ENCODE measurements around the gene PNPLA2. TPM values are rescaled to one million over a fixed set of nuclear protein-coding genes. Genes with fewer than 3 reads are reported as not detected.

Gene PNPLA2
- total and polyA plus RNA-seq, 2 of the 8 experiments (the other 6 are each of a cell fraction or from before 2014, with no cell fraction given): 30.9 to 62.1 TPM

GRCh38 chr11:864898-865297 lies 46.2 kb downstream of the PNPLA2 start:
- Histone ChIP-seq H4K20me1 (replicated peaks in 1 of 2; ENCODE audit: control insufficient read depth in 1 of 2, insufficient read depth in 2 of 2, low read length in 2 of 2) (peaks cover 7 to 41% of the 10 kb centered on the region in 2 experiments), H3K79me1 (ENCODE audit: low read depth, low read length) (no peaks in the 10 kb centered on the region; the same call in 1 of the 2 replicates), H3K4me1 (replicated peaks in 1 of 4; ENCODE audit: control insufficient read depth in 3 of 4, insufficient read depth in 4 of 4, low read length in 3 of 4) (peaks cover 0 to 33% (median 26%) of the 10 kb centered on the region in 4 experiments; a peak in 6 of 7 replicates), H3K23me2 (ENCODE audit: low read depth, low read length) (no peaks in the 10 kb centered on the region), H2BK15ac (ENCODE audit: low read length) (no peak overlapping the region), H3K4me3 (ENCODE audit: extremely low read depth in 1 of 4, insufficient read depth in 2 of 4, low read depth in 3 of 4, low read length in 4 of 4) (no peak overlapping the region), H2AFZ (ENCODE audit: low read length) (no peak overlapping the region), H4K8ac (ENCODE audit: extremely low read depth, insufficient read depth, low read length) (no peak overlapping the region), H4K5ac (ENCODE audit: insufficient read length, low read depth, low read length) (no peak overlapping the region), H4K91ac (replicated peaks; ENCODE audit: insufficient read length, low read length) (no peak overlapping the region), H2BK5ac (ENCODE audit: low read depth, low read length) (no peak overlapping the region), H3K9ac (replicated peaks in 1 of 4; ENCODE audit: extremely low read depth in 1 of 4, low read depth in 3 of 4, low read length in 3 of 4) (no peak overlapping the region), H3K18ac (ENCODE audit: extremely low read depth, low read length) (no peak overlapping the region), H2BK12ac (ENCODE audit: low read depth, low read length) (no peak overlapping the region), H3K9me3 (ENCODE audit: insufficient read depth in 2 of 2, low read depth in 1 of 2, low read length in 1 of 2) (no peaks in the 10 kb centered on the region), H3K27ac (ENCODE audit: low read depth, low read length) (no peak overlapping the region), H3K27me3 (replicated peaks in 1 of 4; ENCODE audit: control insufficient read depth in 3 of 4, extremely low read depth in 1 of 4, insufficient read depth in 3 of 4, low read length in 3 of 4) (no peaks in the 10 kb centered on the region; a peak in 1 of 7 replicates), H3K4ac (replicated peaks; ENCODE audit: insufficient read length, low read depth, low read length) (no peak overlapping the region), H2BK20ac (ENCODE audit: low read length) (no peak overlapping the region), H3K14ac (ENCODE audit: insufficient read length) (no peak overlapping the region), H3K56ac (replicated peaks; ENCODE audit: insufficient read length, low read depth, low read length) (no peak overlapping the region), H2BK120ac (replicated peaks; ENCODE audit: low read depth, low read length) (no peak overlapping the region), H2AK5ac (ENCODE audit: low read depth, low read length) (no peak overlapping the region), H3K79me2 (ENCODE audit: control insufficient read depth in 1 of 2, insufficient read depth in 2 of 2, low read length in 2 of 2) (no peaks in the 10 kb centered on the region), H3K36me3 (ENCODE audit: control insufficient read depth in 2 of 4, insufficient read depth in 4 of 4, low read length in 3 of 4) (peaks cover 0 to 4% (median 0%) of the 10 kb centered on the region in 4 experiments; a peak in 3 of 8 replicates), H3K4me2 (ENCODE audit: insufficient read depth in 1 of 2, low read depth in 2 of 2, low read length in 2 of 2) (no peak overlapping the region), H3K23ac (ENCODE audit: insufficient read length) (no peak overlapping the region)
- POLR2A ChIA-PET (ENCODE audit: partially characterized antibody): interaction anchor here (0.9 to 4.8 kb wide), 9 partner anchors 9 to 625 kb away, joined by 3 to 24 read pairs (median 4); no protein-coding TSS in a partner anchor
- 92% methylated on average over 8 of the region's 11 CpGs; no CpG with 5 or more reads in 1 of the 2 experiments for WGBS, 2 experiments (ENCODE audit: extremely low coverage in 1 of 2, insufficient coverage in 1 of 2, insufficient read length in 1 of 2, insufficient replicate concordance in 2 of 2, low coverage in 1 of 2, low lambda C conversion rate in 2 of 2, missing lambda C conversion rate in 1 of 2)
- FAIRE-seq (no peak), DNase-seq (ENCODE audit: low read depth in 1 of 2, low spot score in 2 of 2) (no peak)
- CTCF ChIA-PET (ENCODE audit: partially characterized antibody): interaction anchor here (1.3 to 6.3 kb wide), 4 partner anchors 8 to 33 kb away, joined by 3 to 35 read pairs (median 4); no protein-coding TSS in a partner anchor
- no peak for TF ChIP-seq SRF (IDR thresholded peaks at IDR 0.05; ENCODE audit: low read depth, low read length)
- TF ChIP-seq TEAD4 (IDR thresholded peaks at IDR 0.05; ENCODE audit: low read depth, low read length): no peak
- no peak for TF ChIP-seq EGR1 (IDR thresholded peaks at IDR 0.05; ENCODE audit: borderline replicate concordance, low read depth, low read length)
- TF ChIP-seq E2F6 (IDR thresholded peaks at IDR 0.05): no peak
- no peak for TF ChIP-seq MAFK (IDR thresholded peaks at IDR 0.05; ENCODE audit: low read depth, low read length)
- TF ChIP-seq EP300 (IDR thresholded peaks at IDR 0.05; ENCODE audit: borderline replicate concordance in 1 of 2, low read depth in 2 of 2, low read length in 2 of 2): no peak
- no peak for TF ChIP-seq SIX5 (IDR thresholded peaks at IDR 0.05; ENCODE audit: low read depth, low read length)
- TF ChIP-seq CHD1 (IDR thresholded peaks at IDR 0.05; ENCODE audit: low read depth, low read length): no peak
- TF ChIP-seq NANOG (IDR thresholded peaks at IDR 0.05; ENCODE audit: insufficient read depth, low read depth, low read length, poor library complexity, severe bottlenecking): no peak
- TF ChIP-seq RBBP5 (IDR thresholded peaks at IDR 0.05; ENCODE audit: borderline replicate concordance, low read depth, low read length): no peak
- no peak for TF ChIP-seq SP2 (IDR thresholded peaks at IDR 0.05; ENCODE audit: low read length)

All from H1 (cell line).